GM12891 (cell line): ENCODE results near the gene RFLNA.

Experiments
- POLR2AphosphoS5 ChIP-seq: IDR thresholded peaks from 2 replicates; pipeline ENCODE4 v1.6.1; 2011; ENCODE audit warnings: low read depth, low read length, control low read depth
- POU2F2 ChIP-seq: IDR thresholded peaks from 2 replicates; pipeline ENCODE4 v1.6.1; 2011; ENCODE audit warnings: low read depth, mild to moderate bottlenecking, control low read depth, low read length, moderate library complexity
- TAF1 ChIP-seq: IDR thresholded peaks from 2 replicates; pipeline ENCODE4 v1.6.1; 2011; ENCODE audit warnings: low read depth, low read length, control low read depth

- TF ChIP-seq POLR2AphosphoS5, result no peak
- TF ChIP-seq TAF1, result no peak
- no peak for TF ChIP-seq POU2F2
These were observed 33.2 kb downstream of the RFLNA start for GRCh38 chr12:124328116-124328515.
